HG03139 (cell line): Measurements from ENCODE around the gene PDGFRB.

Experiments used
- ATAC-seq: cut with Tn5 transposase; IDR thresholded peaks from one replicate; pipeline ENCODE4 v1.9.1; 2021; ENCODE audit not compliant: unreplicated experiment

The PDGFRB gene

DNA sequence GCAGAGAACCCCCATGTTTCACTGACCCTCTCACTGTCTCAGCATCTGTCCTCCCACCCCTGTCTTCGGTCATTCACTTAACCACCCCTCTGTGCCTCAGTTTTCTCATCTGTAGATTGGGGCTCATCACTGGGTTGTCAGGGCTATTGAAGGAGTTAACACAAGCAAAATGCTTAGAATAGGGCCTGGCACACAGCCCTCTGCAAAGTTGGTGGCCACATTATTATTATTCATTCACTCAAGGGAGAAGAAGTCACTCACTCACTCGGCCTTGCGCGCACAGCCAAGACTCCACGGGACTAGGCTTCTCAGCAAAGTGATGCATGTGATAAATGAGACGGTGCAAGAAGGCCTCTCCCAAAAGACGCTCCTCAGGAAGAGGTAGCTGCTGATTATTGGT is 8.0 kb downstream of the PDGFRB start:
- ATAC-seq = no peak

DNA sequence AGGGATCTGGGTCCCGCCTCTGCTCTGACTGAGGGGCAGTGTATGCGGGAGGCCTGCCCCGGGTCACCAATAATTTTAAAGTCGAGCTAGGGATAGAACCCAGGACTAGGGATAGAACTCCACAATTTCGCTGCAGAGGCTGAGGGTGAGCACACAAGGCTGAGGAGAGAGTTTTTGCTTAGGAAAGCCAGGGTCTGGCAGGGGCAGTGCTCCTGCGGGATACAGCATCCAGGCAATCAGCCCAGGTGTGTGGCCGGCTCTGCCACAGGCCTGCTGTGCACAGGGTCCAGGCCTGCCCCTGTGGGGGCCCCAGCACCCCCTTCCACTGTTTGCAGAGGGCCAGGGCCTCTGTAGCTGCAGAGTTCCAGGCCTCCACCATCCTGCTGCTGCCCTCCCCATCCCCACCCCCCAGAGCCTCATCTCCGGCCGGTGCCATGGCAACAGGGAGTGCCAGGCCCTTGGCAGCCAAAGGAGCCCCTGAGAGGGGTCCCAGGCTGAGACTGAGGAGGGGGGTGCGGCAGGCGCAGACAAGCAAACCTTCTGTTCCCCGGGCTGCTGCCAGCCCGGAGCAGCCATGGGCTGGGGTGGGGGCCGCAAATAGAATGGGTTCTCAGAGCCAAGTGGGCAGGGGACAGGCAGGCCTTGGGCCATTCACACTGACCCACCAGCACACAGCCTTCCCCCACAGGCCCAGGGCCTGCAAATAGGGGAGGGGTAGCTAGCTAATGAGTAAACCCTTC is 8.6 kb downstream of the PDGFRB start:
- no peak for ATAC-seq

DNA sequence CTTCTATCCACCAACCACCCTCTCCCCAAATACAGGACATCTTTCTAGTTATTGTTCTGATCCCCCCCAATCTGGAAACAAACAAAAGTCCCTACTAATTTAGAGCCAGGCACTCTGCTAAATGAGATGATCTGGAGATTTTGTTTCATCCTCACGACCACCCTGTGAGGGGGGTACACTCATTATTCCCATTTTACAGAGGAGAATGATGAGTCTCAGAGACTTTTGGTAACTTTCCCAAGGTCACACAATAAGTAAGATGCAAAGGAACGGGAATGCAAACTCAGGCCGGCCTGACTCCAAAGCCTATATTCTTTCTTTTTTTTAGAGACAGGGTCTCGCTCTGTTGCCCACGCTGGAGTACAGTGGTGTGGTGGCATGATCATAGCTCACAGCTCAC is 9.4 kb downstream of the PDGFRB start:
- ATAC-seq = no peak

DNA sequence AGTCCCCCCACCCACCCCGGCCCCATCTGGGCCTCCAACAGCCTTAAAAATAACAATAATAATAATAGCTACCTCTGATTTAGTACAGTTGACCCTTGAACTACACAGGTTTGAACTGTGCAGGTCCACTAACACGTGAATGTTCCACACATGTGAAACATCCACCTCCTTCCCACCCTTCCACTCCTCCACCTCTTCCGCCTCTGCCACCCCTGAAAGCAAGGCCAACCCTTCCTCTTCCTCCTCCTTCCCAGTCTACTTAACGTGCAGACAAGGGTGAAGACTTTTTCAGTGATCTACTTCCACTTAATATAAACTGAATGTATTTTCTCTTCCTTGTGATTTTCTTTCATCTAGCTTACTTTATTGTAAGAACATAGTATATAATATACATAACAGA is 10.8 kb downstream of the PDGFRB start:
- ATAC-seq = no peak

DNA sequence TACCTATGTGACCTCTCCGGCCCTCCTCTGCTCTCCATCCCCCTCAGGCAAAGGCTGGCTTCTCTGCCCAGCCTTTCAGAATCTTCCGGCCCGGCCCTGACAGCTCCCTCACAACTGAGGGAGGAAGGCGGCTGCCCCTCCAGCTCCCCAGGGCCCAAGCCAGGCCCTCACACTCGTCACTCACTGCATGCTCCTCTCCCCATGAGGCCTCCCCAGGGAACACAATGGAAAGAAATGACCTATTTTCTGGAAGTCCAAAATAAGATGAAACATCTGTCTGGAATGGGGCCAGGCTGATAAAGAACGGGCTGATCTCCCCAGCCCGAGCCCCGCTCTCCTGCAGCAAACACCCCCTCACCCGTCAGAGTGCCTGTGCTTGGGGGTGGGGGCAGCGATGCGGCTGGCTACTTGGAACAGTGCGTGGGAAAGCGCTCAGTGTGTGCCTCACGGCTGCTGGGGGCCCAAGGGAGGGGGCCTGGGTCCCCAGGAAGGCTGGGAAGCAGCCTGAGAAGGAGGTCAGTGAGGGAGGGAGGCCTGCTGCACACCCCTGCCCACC is 11.3 kb downstream of the PDGFRB start:
- no peak for ATAC-seq

DNA sequence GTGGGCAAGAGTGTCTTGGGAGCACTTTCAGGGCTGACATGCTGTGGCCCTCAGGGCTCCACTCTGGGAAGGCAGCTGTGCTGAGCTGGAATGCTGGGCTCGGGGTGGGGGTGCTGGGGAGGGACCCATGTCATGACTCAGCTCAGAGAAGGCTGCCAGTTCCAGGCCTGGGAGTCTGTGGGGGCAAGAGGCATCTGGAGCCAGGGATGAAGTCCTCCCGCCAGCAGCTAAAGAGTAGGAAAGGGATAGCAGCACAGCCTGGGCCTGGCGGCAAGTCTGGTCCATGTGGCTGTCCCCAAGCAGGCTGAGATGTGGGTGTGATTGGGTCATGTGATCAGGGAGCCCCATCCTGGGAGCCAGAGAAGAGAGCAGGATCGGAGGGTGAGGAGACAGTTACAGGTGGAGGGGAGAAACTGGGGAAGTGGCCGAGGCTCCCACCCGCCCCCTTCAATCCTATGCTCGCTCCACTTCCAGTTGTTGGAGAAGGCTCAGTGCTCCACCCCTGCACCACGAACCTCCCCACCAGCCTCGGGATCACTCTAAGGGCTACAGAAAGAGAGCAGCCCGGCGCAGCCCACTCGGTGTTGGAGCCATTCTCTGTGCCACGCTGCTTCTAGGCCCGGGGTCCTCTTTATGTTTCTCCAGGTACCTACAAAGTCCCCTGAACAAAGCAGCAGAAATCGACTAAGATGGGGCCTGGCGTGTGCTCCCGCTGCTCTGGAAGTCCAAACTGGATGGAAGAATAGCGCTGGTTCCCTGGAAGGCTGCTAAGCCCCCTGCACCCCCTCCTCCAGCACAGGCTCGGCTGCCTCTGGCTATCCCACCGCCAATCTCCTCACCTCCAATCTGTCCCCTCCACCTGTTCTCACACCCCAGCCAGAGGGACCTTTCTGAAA is 12.0 kb downstream of the PDGFRB start:
- no peak for ATAC-seq

DNA sequence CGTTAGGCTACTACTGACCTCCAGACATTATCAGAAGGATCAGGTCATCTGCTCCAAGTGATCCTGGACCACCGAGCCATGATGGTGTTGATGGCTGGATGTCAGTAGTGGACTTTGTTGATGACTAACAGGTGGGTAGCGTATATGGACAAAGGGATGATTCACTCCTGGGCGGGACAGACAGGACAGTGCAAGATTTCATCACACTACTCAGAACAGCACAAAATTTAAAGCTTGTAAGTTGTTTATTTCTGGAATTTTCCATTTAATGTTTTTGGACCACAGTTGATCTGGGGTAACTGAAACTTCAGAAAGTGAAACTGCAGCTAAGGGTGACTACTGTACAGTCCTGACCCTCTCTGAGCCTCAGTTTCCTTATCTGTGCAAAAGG is 12.7 kb downstream of the PDGFRB start:
- no peak for ATAC-seq

DNA sequence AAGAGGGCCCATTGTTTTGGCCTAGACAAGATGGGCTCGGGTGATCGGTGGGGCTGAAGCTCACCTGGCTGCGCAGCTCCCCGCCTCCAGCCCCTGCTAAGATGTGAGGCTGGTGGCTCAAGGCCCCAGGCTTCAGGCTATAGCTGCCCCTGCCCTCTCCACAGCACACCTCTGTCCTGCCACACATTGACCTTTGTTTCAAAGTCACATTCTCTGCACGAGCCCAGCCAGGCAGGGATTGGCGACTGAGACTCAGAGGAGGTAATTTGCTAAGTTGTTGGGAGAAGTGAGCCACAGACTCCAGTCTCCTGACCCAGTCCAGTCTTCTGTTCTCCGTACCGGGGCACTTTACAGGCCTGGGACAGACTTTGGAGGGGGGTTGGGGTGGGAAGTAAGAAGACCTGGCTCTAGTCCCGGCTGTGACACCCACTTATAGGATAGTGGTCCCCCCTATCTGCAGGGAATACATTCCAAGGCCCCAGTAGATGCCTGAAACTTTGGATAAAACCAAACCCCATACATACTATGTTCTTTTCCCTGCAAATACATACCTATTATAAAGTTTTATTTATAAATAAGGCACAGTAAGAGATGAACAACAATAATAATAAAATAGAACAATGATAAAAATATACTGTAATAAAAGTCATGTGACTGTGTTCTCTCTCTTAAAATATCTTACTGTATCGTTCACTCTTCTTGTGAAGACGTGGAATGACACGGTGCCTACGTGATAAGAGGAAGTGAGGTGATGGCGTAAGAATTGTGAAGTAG is 13.3 kb downstream of the PDGFRB start:
- no peak for ATAC-seq

DNA sequence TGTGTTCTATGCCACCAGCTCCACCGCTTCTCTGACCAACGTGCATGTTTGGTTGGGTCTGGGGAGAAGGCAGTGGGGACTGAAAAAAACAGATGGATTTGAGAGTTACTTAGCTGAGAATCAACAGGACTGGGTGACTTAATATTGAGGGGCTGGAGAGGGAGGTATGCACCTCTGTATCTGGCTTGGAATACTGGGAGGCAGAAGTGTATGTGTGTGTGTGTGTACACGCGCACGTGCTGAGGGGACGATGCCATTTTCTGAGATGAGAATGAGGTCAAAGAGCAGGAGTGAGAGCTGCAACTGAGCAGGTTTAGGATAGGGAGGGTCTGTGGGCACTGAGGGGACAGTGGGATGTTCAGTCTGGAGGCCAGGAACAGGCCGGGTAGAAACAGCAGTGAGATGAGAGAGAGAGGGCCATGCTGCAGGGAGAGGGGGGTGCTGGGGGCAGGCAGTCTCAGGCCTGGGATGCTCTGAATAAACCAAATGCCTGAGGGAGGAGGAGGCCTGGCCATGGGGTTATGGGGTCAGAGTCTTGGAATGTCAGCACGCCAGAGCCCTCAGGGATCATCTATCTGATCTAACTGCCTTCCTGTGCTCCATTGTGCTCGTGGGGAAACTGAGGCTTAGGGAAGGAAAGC is 14.0 kb downstream of the PDGFRB start:
- no peak for ATAC-seq

DNA sequence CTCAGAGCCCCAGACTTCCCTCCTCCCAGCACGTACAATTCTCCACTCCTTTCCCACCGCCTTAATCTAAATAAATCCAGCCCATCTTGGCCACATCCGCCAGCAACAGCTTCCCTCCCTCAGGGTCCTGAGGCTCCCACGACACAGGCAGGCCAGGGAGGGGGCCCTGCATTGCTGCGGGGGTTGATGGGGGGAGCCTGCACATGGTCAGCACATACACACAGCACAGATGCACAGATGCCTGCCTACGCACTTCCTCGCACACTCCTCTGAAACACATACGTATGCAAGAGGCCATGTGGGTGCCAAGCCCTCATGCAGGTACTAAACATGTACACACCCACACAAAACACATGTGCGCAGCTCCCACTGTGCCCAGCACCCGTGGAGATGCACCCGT is 14.8 kb downstream of the PDGFRB start:
- ATAC-seq = no peak

DNA sequence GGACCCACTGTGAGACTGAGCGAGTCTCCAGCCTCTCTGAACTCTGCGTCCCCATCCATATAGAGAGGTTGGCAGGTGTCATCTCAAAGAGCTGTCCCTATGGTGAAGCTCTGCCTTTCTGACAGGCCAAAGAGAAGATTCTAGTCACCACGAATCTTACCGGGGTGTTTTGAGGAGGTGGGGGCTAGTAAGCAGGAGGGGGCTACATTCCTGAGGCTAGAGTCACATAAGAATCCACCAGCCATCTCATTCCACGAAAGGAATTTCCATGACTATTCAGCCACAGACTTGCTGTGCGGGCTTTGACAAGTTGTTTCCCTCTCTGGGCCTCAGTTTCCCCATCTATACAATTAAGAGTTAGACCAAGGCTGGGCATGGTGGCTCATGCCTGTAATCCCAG is 16.3 kb downstream of the PDGFRB start:
- ATAC-seq = no peak

DNA sequence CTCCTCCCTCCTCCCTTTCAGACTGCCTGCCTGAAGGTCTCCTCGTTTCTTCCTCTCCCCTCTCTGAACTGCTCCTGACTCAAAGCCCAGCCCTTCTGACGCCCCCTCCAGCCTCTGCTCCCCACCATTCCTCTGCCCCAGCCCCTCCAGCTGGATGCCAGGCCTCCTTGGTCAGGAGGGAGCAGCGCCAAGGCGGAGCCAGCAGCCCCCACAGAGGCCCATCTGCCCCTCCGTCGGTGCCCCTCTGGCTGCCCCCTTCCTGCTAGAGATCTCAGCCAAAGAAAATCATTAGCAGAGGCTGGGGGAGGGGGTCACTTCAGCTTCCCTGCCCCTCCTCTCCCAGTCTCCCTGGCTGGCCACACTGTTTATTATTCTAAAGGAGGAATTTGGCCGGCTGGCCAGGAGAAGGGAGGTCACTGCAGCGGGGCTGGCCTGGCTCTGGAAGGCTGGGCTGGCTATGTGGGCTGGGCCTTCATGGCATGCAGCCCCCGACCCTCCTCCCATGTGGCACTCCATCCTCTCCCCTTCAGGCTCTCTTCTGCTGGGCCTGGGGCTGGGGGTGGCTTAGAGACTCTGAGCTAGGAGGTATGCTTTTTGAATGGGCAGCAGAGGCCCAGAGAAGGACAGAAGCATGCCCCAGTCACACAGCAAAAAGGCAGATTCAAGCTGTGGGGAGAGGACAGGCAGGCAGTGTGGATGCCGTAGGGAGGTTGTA is 16.9 kb downstream of the PDGFRB start:
- ATAC-seq = no peak

DNA sequence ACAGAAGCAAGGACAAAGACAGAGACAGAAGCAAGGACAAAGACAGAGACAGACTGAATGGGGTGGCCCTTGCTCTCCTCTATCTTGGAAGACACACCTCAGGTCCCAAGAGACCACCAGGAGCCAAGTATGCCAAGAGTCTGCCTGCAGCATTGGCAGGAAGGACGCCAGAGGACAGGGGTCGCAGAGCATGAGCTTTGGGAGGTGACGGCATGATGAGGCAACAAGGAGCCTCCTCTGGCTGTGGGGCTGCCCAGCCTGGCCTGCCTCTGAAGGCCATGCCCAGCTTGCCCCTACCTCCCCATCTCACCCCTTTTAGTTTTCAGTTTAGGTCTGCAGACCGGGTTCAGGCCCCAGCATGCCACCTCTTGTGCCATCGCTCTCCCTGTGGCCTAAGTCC is 17.6 kb downstream of the PDGFRB start:
- ATAC-seq = no peak

DNA sequence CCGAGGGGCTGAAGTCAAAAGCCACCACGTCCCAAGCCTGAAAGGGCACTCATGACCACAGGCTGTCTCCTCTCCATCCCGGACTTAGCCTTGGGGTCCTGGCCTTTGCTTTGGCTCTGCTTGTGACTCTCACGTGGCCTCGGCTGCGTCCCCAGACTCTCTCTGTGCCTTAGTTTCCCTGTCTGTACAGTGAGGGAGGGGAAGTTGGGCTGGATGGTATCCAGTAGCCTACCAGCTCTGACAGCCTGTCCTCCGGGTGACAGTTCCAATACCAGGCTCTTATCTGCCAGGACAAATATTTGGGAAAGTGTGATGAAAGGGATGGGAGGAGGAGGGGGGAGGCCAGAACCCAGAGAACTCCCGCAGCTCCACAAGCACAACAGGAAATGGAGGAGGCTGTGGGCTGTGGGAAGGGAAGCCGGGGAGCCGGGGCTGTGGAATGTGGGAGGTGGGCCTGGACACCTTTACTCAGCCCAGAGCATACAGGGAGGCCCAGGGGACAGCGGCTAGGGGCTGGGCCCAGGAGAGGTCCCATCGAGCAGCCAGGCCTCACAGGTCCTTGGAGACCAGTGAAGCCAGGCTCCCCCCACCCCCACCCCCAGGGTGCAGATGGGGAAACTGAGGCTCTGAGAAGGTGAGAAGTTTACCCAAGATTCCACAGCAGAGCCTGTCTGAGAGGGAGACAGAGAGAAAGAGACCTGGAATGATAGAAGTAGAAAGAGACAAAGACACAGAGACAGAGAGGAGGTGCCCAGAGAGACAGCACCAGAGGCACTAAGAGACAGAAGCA is 18.3 kb downstream of the PDGFRB start:
- no peak for ATAC-seq

DNA sequence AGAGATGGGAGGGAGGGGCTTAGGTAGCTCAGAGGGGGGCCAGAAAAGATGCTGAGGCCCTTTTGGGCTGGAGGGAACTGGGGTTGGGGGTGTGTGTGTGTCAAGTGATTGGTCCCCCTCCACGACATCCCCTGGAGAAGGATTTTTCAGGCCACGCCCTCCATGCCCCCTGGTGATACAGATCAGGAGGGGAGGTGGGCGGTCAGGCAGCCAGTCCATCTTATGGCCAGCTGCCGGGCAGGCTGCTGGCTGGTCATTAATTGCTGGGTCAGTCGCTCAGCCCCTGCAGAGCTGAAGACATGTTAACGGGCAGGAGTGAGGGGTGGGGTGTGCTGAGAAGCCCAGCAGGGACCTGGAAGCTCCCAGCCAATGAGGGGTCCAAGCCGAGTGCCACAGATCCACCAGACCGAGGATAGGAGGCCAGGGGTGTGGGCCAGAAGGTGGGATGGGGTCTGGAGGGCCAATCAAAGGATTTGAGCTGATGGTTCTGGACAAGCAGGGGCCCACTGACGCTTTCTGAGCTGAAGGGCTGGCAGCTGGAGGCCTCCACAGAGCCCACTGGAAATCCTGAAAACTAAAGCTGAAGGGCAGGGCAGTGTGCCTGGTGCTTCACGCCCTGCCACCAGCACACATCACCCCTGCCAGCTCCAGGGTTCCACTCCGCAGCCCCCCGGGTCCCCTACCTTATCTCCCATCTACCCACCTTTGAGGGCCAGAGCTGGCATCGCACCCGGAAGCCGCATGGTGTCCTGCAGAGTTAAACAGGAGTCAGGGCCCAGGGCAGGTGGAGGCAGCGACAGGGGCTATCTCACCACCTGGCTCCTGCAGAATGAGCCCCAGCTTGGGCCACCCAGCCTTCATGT is 19.1 kb downstream of the PDGFRB start:
- ATAC-seq = no peak

DNA sequence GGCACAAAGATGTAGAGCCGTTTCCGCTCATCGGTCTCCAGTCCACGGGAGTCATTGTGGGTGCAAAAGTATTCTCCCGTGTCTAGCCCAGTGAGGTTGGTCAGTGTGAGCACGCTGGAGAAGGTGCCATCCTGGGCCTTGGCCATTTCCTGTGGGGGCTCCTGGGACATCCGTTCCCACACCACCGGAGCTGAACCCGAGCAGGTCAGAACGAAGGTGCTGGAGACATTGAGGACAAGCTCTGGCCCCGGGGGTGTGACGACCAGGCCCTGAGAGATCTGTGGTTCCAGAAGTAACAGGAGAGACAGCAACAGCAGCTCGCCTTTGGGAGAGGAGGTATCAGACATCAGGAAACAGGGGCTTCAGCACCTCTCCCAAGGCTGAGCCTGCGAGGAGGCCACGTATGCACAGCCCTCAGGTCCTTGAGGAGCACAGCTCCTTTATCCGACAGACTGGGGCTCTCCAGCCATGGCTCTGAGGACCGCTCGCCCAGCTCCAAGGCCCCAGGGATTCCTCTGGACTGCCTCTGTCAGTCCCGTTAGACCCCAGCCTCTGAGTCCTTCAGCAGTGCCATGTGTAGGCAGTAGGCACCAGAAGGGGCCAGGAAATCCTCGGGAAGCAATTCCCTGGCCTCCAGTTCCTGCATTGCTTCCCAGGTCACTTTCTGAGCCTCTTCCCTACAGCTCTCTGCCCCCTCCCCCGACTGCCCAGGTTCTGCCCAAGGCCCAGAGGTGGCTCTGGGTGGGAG is 19.9 kb downstream of the PDGFRB start:
- no peak for ATAC-seq

DNA sequence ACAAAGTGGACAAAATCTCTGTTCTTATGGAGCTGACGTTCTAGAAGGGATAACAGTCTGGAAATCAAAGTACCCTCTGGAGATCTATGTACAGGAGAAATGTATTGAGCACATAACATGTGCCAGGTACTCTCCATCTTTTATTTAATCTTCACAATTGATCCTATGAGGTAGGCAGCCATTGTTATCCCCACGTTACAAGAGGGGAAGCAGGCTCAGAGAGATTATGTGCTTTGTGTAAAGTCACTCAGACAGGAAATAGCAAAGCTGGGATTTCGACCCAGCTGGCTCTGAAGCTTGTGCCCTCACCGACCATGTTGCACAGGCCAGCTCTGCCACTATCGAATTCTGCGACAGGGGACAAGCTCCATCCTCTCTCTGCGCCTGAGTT is 21.5 kb downstream of the PDGFRB start:
- ATAC-seq = no peak
